GM21447 (cell line): ENCODE results near the gene NUP35.
"Not testable (repeated sequence)": the region's sequence is repeated elsewhere in the genome, so short reads cannot be mapped to it uniquely, and the experiment has no call there.

Experiments used
- ATAC-seq: cut with Tn5 transposase; IDR thresholded peaks from one replicate; pipeline ENCODE4 v1.9.1; 2021; ENCODE audit not compliant: unreplicated experiment

Gene NUP35

DNA sequence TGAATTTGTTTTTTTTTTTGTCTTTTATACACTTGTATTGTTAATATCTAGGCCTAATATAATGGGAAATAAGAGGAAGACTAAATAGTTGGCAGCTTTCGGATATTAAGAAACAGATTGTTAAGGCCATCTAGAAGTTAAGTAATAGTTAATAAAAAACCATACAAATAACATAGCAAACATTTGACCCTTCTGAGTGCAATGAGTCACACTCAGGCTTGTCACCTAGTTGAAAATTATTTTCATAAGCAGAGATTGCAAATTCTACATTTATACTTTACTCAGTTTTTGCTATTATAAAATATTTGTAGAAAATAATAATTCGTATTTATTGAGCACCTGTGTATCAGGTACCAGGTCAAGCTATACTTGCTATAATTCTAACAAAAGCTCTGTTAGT lies 2.4 kb downstream of the NUP35 start:
- ATAC-seq, result no peak

GRCh38 chr2:183134016-183134415 lies 9.8 kb downstream of the NUP35 start:
- ATAC-seq, result no peak

DNA sequence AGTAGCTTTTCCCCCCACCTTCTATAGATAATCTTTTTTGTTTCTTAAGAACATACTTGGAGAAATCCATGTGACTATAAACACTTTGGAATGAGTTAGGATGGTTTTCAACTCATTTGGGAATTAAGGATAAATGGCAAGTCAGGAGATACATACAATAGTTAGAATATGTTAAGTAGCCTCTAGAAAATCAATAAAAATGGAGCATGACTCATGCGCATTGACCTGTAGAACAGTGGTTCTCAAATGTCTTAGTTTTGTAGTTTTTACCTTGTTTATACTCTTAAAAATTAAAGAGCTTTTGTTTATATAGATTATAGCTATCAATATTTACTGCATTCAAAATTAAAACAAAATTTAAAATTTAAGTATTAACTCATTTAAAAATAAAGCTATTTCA lies 24.7 kb downstream of the NUP35 start:
- no peak for ATAC-seq

DNA sequence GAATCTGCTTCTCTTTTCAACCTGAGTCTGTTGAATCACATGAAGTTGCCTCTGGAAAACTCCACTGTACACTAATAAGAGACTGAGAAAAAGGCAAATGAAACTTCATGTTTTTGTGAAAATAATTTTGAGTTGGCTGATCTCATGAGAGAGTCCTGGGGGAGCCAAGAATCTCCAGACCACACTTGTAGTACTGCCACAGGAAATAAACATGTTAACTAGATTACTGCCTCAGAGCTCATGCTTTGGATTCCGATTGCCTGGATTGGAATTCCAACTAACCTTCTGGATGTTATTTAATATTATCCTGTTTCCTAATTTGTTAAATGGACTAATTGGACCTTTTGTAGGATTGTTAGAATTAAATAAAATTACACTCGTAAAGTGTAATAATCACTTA lies 25.2 kb downstream of the NUP35 start:
- no peak for ATAC-seq

DNA sequence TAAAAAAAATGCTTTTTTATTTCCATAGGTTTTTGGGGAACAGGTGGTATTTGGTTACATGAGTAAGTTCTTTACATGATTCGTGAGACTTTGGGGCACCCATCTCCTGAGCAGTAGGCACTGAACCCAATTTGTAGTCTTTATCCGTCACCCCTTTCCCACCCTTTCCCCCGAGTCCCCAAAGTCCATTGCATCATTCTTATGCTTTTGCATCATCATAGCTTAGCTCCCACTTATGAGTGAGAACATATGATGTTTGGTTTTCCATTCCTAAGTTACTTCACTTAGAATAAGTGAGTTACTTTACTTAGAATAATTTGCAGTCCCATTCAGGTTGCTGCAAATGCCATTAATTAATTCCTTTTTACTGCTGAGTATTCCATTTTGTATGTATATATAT lies 28.0 kb downstream of the NUP35 start:
- not testable (repeated sequence) for ATAC-seq

- ATAC-seq, result no peak
Observed at GRCh38 chr2:183153967-183154366, 29.7 kb downstream of the NUP35 start.

DNA sequence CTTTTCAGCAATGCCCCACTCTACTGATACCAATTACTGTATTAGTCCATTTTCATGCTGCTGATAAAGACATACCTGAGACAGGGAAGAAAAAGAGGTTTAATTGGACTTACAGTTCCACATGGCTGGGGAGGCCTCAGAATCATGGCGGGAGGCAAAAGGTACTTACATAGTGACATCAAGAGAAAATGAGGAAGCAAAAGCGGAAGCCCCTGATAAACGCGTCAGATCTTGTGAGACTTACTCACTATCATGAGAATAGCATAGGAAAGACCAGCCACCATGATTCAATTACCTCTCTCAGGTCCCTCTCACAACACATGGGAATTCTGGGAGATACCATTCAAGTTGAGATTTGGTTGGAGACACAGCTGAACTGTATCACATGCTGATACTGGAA lies 30.5 kb downstream of the NUP35 start:
- not testable (repeated sequence) for ATAC-seq

DNA sequence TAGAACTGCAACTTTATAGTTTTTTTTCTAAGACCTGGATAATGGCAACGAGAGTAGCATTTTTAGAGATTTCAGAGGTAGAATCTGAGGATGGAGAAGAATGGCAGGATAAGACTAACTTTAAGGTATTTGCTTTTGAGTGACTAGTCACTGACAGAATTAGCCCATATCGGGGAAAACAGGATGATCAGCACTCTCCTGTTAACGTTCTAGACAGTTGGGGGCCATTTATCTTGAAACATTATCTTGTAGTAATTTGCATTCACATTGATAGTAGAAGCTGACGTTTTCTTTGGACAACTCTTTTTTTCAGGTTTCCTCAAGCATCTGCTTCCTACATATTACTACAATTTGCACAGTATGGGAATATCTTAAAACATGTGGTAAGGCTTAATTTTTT lies 32.9 kb downstream of the NUP35 start:
- no peak for ATAC-seq

DNA sequence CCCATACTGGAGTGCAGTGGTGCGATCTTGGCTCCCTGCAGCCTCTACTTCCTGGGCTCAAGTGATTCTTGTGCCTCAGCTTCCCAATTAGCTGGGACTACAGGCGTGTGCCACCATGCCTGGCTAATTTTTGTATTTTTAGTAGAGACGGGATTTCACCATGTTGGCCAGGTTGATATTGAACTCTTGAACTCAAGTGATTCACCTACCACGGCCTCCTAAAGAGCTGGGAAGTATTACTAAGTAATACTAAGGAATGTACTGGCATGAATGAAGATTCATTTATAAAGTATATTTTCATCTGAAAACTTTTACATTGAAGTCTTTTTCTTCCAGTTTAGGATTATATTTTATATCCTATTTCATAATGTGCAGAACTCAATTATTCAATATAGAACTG lies 38.1 kb downstream of the NUP35 start:
- ATAC-seq, result no peak

DNA sequence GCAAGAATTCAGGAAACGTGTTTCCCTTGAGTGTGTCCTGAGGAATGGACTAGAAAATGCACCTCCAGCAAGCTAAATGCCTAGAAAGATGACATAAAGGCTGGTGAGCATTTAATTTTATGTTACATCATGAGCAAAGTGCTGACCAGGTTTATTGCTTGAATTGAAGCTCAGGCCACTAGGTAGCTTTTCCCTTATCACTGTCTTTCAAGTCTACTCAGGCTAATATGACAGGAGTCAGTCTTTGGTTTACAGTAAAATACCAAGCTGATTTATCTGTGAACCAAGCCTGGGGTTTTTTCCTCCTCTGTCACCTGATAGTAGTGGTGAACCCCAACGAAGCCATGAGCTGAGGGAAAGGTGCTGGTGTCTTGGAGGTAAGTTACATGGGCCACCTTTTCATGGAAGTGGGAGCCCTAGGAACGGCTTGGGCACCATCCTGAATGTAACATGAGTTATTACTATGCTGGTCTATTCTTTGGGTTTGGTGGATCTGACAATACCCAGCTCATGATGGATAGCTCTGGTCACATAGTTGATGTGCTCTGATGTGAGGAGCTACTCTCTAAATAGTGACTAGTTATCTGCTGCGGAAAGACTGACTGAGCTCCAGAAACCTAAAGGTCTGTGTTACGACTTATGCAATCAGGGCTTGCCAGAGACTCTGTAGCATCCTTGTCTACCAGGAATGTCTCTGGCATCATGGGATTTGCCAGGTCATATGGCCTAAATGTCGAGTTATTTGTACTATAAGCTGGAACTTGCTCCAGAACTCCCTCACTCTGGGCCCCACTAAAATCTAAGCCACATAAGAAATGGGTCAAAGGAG lies 39.8 kb downstream of the NUP35 start:
- no peak for ATAC-seq

DNA sequence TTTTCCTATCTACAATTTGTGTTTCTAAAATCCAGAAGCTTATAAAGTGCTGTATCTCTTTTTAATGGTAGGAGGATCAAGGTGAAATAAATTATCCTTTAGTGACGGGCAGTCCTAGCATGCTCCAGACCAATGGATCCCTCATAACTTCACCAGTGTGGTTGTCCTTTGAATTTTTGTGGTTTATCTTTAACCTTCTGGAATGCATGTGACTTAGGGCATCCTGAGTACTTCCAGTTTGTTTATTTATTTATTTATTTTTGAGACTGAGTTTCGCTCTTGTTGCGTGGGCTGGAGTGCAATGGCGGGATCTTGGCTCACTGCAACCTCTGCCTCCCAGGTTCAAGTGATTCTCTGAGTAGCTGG lies 40.4 kb downstream of the NUP35 start:
- ATAC-seq, result no peak

- no peak for ATAC-seq
Observed at GRCh38 chr2:183166210-183166609, 42.0 kb downstream of the NUP35 start.

DNA sequence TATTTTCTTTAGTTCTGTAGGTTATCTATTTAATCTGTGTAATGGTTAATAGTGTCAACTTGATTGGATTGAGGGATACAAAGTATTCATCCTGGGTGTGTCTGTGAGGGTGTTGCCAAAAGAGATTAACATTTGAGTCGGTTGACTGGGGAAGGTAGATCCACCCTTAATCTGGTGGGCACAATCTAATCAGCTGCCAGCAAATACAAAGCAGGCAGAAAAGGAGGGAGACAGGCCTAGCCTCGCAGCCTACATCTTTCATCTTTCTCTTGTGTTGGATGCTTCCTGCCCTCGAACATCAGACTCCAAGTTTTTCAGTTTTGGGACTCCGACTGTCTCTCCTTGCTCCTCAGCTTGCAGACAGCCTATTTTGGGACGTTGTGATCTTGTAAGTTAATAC lies 42.7 kb downstream of the NUP35 start:
- ATAC-seq, result not testable (repeated sequence)

DNA sequence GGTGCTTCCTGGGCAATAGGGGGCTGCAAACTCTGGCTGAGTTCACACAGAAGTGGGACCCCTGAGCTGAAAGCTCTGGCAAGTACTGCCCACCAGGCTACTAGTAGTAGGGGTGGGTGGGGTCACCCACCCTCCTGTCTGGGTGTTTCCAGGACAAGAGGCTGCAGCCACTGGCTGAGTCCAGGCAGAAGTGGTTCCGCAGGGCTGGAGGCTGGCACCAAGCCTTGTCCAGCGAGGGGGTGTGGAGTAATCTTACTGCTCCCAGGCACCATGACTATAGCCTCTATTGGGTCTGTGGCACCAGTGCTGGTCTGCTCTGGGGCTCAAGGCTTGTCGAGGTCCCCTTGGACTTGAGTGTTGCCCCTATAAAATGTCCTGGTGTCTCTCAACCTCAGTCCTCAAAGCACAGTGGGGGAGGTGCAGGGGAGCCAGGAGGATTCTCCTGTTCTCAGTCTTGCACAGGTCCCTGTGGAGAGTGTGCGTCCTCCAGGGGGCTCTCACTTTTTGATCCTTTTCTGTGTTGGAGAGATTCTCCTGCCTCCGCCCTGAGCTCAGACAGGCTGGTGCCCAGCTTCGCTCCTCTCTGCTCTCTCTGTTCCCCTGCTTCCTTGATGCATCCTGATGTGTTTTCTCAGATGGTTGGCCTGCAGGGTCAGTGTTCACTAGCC lies 48.1 kb downstream of the NUP35 start:
- no peak for ATAC-seq

- ATAC-seq, result no peak
Observed at GRCh38 chr2:183179156-183179555, 54.9 kb downstream of the NUP35 start.

DNA sequence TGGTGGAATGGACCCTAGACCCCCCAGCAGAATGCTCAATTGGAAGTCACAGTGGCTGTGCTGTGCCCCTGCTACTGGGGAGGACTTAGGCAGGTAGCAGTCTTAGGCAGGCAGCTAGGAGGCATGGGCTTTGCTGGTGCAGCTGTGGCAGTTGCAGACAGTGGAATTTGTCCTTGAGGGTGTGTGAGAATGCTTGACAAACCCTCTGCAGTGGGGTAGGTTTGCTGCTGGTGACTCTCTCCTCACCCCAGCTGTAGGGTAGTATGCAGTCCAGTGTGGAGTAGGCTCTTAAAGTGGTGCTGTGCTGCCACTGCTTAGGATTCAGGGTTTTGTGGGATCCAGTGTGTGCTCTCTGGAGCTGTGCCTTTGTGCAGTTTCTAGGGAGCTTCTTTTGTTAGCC lies 61.3 kb downstream of the NUP35 start:
- no peak for ATAC-seq

DNA sequence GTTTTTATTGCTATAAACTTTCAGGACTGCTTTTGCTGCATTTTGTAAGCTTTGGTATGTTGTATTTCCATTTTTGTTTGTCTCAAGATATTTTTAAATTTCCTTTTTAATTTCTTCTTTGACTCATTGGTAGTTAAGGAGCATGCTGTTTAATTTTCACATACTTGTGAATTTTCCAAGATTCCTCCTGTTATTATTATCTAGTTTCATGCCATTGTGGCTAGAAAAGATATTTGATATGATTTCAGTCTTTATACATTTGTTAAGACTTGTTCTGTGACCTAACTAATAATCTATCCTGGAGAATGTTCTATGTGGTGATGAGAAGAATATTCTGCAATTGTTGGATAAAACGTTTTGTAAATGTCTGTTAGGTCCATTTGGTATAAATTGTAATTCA lies 62.1 kb downstream of the NUP35 start:
- ATAC-seq, result no peak

DNA sequence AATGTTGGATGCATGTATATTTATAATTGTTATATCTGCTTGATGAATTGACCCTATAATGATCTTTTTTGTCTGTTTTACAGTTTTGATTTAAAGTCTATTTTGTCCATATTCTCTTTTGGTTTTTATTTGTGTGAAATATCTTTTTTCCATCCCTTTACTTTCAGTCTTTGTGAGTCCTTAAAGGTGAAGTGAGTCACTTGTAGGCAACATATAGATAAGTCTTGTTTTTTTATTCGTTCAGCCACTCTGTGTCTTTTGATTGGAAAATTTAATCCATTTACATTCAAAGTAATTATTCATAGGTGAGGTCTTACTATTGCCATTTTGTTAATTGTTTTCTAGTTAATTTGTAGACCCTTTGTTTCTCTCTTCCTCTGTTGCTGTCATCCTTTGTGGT lies 62.5 kb downstream of the NUP35 start:
- ATAC-seq, result no peak

- ATAC-seq, result no peak
Observed at GRCh38 chr2:183192343-183192742, 68.1 kb downstream of the NUP35 start.

DNA sequence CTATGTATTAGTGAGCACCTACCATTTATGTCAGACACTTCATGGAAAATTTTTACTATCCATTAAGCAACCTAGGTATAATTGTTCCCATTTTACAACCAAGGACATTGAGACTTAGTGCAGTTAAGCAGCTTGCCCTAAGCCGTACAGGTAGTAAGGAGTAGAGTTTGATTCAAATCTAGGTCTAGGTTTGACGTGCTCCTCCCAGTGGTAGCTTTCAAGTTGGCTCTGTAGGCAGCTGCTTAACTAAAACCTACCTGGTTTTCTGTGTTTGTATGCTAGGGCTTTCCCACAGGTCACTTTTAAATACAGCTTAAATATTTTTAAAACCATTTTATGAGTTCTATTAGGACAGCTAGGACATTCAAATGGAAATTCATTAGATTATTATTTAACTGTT lies 69.7 kb downstream of the NUP35 start:
- no peak for ATAC-seq

GRCh38 chr2:183195397-183195796 lies 71.2 kb downstream of the NUP35 start:
- no peak for ATAC-seq

- no peak for ATAC-seq
Observed at GRCh38 chr2:183195998-183196409, 71.8 kb downstream of the NUP35 start.

DNA sequence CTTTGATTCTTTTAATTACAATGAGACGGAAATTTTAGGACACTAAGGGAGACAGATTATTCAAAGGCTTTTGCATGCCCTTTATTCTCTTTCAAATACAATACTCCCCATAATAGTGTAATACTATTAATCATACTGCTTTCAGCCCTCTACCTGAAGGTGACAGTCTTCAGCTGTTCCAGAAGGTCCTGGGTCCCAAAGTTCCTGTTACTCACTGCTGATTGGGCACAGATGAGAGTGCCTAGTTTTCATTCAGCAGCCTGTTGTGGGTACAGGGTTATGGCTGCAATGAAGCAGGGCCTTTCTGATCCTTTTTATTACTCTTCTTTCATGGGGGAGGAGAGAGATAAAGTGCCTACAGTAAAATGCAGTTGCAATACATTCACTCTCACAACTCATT lies 80.2 kb downstream of the NUP35 start:
- ATAC-seq, result no peak
